Activated naive CD8-positive, alpha-beta T cell treated with anti-CD3 and anti-CD28 coated beads, Interleukin-2, amount 50 U/mL, for 16 hours (primary cell): ENCODE data around the gene LENEP.

Experiments used
- DNase-seq: peaks from one replicate; pipeline ENCODE4 v3.0.0-alpha.2; 2020; ENCODE audit warnings: low read depth, low spot score

The LENEP gene

DNA sequence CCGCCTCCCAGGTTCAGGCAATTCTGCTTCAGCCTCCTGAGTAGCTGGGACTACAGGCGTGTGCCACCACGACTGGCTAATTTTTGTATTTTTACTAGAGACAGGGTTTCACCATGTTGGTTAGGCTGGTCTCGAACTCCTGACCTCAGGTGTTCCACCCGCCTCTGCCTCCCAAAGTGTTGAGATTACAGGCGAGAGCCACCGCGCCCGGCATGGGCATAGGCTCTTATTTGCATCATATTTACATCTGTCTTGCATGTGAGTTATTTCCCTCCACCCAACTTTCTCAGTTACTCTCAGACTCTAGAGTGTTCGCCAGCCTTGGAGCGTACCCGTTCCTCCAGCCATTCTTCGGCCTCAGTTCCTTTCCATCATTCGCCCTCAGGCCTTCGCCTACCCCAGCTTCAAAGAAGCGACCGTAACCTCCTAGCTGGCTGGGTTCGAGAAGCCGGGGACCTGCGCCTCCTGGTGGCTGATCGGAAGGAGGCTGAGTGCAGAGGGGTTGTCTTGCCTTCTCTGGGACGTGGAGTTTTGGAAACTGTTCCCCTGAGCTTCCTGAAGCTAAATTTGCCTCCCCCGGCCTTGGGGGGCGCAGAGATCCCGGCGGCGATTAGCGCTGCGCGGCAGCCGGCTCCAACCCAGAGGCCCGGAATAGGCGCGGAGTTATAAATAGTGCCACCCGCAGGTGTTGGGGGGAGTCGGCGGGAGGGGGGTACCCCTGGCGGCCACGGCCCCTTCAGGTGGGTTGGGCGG is 5.6 kb downstream of the LENEP start:
- DNase-seq: peak; percentile 54

GRCh38 chr1:154999571-155000410 is 6.4 kb downstream of the LENEP start:
- no peak for DNase-seq

DNA sequence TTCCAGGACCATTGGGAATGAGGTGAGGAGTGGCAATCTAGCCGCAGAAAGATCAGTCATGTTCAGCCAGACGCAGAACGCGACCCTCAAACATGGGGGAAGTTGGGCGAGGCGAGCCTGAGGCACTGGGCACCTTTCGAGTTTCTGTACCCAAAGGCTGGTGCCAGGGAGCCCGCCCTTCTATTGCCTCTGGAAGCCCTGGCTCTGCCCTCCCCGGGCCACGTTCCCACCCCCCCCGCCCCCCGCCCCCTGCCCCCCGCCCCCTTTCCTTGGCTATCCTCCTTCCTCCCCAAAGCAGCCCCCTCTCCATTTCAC is 7.0 kb downstream of the LENEP start:
- DNase-seq: no peak

- peak; percentile 50 for DNase-seq
Measured at GRCh38 chr1:155000726-155001424, 7.5 kb downstream of the LENEP start.

GRCh38 chr1:155001425-155001674 is 8.0 kb downstream of the LENEP start:
- DNase-seq: no peak

DNA sequence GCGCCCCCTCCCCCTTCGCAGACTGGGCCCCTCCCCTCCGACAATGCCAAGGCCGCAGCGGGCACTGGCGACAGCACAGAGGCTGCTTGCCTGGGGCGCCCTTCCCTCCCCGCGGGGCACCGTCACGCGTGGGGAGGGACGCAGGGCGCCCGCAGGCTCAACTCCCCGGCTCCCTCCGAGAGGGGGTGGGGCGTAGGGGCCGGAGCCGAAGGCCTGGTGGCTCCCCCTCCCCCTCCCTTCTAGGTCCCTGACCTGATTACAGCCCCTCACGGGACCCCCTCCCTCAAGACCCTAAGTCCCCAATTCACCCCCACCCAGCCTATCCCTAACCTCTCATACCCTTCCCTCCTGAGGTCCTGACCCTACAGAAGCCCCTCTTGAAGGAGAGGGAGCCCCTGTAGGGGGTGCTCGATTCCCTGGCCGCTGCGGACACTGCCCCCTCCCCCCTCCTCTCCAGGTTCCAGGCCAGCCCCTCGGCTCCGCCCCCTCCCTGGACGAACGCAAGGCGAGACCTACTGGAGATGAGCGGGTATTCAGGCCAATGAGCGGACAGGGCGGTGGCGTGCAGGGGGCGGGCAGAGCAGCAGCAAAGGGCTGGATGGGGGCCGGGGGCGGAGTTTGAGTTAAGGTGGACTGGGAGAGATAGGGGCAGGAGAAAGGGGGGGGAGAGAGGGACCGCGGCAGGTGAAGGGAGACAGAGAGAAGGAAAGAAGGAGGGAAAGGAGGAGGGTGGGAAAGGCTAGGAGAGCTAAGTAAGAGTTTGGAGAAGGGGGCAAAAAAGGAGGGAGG is 8.5 kb downstream of the LENEP start:
- DNase-seq: peak; percentile 98

- no peak for DNase-seq
Measured at GRCh38 chr1:155002464-155003226, 9.3 kb downstream of the LENEP start, which contains the start of gene ZBTB7B. ZBTB7B (plus strand) TSS chr1:155002802; CDS start chr1:155014661, 11,859 bp downstream.

- no peak for DNase-seq
Measured at GRCh38 chr1:155003227-155003765, 9.9 kb downstream of the LENEP start.

GRCh38 chr1:155003766-155004351 is 10.5 kb downstream of the LENEP start:
- no peak for DNase-seq

GRCh38 chr1:155004352-155005075 is 11.1 kb downstream of the LENEP start:
- DNase-seq: no peak

- no peak for DNase-seq
Measured at GRCh38 chr1:155005076-155006011, 12.0 kb downstream of the LENEP start.

DNA sequence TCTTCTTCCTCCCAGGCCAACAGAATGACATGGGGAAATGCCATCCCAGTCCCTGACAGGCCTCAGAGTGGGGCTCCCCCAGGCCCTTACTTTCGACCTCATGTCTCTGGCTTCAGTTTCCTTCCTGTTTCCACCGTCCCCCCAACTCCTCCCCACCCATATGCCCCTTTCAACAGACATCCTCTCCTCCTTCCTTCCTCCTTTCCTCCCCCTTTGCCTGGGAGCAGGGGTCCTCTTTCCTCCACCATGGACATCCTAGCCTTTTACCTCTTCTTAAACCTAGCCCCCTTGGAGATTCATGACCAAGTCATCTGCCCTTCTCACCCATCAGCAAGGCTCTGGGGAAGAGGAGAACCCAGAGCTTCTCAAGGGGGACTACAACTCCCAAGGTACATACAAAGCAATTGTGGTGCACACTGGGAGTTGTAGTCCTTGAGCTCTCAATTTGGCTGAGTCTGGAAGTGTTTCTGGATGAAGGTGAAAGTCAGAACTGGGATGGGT is 13.3 kb downstream of the LENEP start:
- no peak for DNase-seq

DNA sequence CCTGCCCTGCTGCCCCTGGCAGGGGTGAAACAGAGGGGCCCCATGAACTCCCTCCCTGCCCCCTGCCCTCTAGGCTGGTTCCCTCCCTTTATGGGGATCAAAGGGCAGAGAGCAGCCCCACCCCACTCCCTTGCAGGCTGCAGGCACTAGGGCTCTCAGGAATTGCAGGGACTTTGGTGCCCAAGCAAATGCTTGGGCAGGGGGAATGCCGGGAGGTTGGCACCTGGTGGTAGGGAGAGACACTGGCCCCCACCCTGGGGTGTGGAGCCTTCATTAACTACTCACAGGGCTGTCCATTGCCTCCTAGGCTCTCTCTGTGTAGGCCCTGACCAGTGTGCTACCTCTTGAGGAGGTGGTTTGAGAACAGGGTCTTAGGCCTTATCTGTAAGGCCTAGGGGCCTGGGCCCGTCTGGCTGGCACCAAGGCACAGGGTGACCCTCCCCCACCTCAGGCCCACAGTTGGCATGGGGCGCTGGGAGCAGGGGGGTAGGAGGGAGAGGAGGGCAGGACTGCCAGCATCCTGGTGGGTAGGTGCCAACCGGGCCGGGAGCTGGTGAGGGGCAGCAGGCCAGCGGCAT is 14.0 kb downstream of the LENEP start:
- no peak for DNase-seq

GRCh38 chr1:155008015-155008941 is 14.9 kb downstream of the LENEP start:
- no peak for DNase-seq

GRCh38 chr1:155009221-155009711 is 15.9 kb downstream of the LENEP start:
- no peak for DNase-seq

DNA sequence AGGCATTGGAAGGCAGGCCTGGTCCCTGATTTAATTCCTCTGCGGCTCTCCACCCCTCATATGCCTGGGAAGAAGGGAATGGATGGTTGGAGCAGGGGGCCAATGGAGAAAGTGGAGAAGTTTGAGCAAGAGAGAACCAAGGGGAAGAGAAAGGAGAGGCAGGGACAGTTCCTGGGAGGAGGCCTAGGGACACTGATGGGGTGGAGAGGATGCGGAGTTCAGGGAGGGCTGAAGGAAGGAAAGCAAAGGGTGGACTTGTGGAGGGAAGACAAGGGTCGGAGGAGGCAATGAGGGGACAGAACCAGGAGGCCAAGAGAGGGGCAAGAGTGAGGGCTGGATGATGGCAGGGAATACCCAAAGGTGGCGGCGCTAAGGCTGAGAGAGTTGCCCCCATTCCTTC is 16.4 kb downstream of the LENEP start:
- no peak for DNase-seq
